ENCODE results near the gene PLCH1.

- TF ChIP-seq EZH2phosphoT487 (IDR thresholded peaks at IDR 0.05; ENCODE audit: borderline replicate concordance, low read depth, low read length) = no peak
- TF ChIP-seq CTCF (conservative IDR thresholded peaks at IDR 0.05; ENCODE audit: low read length) = no peak
Measured at GRCh38 chr3:155391551-155391958, 353.3 kb downstream of the PLCH1 start.

All from OCI-LY7 (cell line).